ENCODE measurements around the gene COPS3. TPM values are rescaled to one million over a fixed set of nuclear protein-coding genes. Genes with fewer than 3 reads are reported as not detected.

COPS3 gene
- total and polyA plus RNA-seq, 10 donors, result 29.9 to 58.9 (median 44.5) TPM

DNA sequence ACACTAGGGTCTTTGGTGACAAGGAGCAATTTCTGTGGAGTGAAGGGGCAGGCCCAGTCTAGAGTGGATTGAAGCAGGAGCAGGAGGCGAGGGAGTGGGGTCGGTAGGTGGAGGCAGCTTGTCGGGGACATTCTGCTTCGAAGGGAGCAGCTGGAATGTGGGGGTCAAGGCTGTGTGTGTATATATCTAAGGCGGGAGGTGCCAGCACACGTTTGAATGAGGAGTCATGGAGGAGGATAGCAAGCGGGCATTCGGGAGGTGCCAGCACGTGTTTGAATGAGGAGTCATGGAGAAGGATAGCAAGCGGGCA is 39.8 kb upstream of the COPS3 start:
- no peak for TF ChIP-seq POLR2A (IDR thresholded peaks at IDR 0.05)
- TF ChIP-seq POLR2AphosphoS5 (IDR thresholded peaks at IDR 0.05), result no peak
- TF ChIP-seq, protein P1, sequence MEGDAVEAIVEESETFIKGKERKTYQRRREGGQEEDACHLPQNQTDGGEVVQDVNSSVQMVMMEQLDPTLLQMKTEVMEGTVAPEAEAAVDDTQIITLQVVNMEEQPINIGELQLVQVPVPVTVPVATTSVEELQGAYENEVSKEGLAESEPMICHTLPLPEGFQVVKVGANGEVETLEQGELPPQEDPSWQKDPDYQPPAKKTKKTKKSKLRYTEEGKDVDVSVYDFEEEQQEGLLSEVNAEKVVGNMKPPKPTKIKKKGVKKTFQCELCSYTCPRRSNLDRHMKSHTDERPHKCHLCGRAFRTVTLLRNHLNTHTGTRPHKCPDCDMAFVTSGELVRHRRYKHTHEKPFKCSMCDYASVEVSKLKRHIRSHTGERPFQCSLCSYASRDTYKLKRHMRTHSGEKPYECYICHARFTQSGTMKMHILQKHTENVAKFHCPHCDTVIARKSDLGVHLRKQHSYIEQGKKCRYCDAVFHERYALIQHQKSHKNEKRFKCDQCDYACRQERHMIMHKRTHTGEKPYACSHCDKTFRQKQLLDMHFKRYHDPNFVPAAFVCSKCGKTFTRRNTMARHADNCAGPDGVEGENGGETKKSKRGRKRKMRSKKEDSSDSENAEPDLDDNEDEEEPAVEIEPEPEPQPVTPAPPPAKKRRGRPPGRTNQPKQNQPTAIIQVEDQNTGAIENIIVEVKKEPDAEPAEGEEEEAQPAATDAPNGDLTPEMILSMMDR (IDR thresholded peaks at IDR 0.05 in 8 of 11, conservative IDR thresholded peaks at IDR 0.05 in 3 of 11), result no peak
- no peaks in the 10 kb centered on the region for H3K9me3 ChIP-seq
- intact Hi-C loops (cut with DNase I; ENCODE audit: low total_unique reads), result no loop called here
- WGBS, 5 donors, result 86 to 91% (median 90%) methylated on average over 10 of the region's 10 CpGs
- H3K4me3 ChIP-seq, result no peak overlapping the region
- no peak overlapping the region for H3K27ac ChIP-seq
- DNase-seq, result no peak
- no peaks in the 10 kb centered on the region for H3K36me3 ChIP-seq
- no peaks in the 10 kb centered on the region for H3K4me1 ChIP-seq
- no peaks in the 10 kb centered on the region for H3K27me3 ChIP-seq (replicated peaks in 1 of 7)

- Histone ChIP-seq H3K36me3 (no peaks in the 10 kb centered on the region), H3K9me3 (no peaks in the 10 kb centered on the region), H3K4me3 (no peak overlapping the region), H3K27ac (no peak overlapping the region), H3K4me1 (no peaks in the 10 kb centered on the region), H3K27me3 (replicated peaks in 1 of 7) (no peaks in the 10 kb centered on the region)
- DNase-seq, result peak; percentile 46
- intact Hi-C loops (cut with DNase I; ENCODE audit: low total_unique reads), result no loop called here
- TF ChIP-seq, protein P1 (IDR thresholded peaks at IDR 0.05 in 8 of 11, conservative IDR thresholded peaks at IDR 0.05 in 3 of 11), result no peak
- TF ChIP-seq POLR2AphosphoS5 (IDR thresholded peaks at IDR 0.05), result no peak
- TF ChIP-seq POLR2A (IDR thresholded peaks at IDR 0.05), result no peak
- 89 to 95% (median 93%) methylated on average over 16 of the region's 16 CpGs for WGBS, 5 donors
These were observed 39.3 kb upstream of the COPS3 start for GRCh38 chr17:17320188-17320910.

GRCh38 chr17:17315142-17315821 is 34.2 kb upstream of the COPS3 start:
- intact Hi-C loops (cut with DNase I; ENCODE audit: low total_unique reads), result no loop called here
- Histone ChIP-seq H3K4me3 (no peak overlapping the region), H3K27me3 (replicated peaks in 1 of 7) (no peaks in the 10 kb centered on the region), H3K4me1 (peaks cover 0 to 8% (median 0%) of the 10 kb centered on the region in 6 donors), H3K27ac (no peak overlapping the region), H3K36me3 (no peaks in the 10 kb centered on the region), H3K9me3 (no peaks in the 10 kb centered on the region)
- peak; percentile 31 for DNase-seq
- TF ChIP-seq, protein P1 (IDR thresholded peaks at IDR 0.05 in 8 of 11, conservative IDR thresholded peaks at IDR 0.05 in 3 of 11), result no peak
- no peak for TF ChIP-seq POLR2A (IDR thresholded peaks at IDR 0.05)
- TF ChIP-seq POLR2AphosphoS5 (IDR thresholded peaks at IDR 0.05), result no peak
- WGBS, 5 donors, result 78 to 95% (median 94%) methylated on average over 6 of the region's 6 CpGs

DNA sequence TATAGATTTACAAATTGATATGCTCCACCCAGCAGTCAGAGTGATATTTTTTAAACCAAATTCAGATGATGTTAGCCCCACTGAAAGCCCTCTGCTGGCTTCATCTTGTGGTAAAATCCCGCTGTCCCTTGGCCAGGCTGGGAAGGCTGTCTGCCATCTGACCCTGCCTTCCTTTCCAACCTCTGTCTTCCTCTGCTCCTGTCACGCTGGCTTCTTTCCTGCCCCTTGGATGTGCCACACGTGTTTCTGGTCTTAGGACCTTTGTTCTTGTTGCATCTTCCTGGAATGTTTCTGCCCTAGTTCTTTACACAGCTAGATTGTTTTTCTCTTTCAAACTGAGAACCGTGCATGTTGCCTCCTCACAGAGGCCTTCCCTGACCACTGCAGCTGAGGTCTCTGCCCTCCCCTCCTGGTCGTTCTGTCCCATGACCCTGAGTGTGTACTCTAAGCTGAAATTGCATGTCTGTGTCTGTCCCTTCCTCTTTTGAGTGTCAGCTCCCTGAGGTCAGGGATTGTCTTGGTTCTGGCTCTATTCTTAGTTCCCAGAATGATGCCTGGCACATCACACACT is 33.5 kb upstream of the COPS3 start:
- WGBS, 5 donors, result 64 to 80% (median 71%) methylated on average over 5 of the region's 5 CpGs
- Histone ChIP-seq H3K36me3 (no peaks in the 10 kb centered on the region), H3K4me1 (peaks cover 0 to 8% (median 0%) of the 10 kb centered on the region in 6 donors), H3K27me3 (replicated peaks in 1 of 7) (no peaks in the 10 kb centered on the region), H3K4me3 (no peak overlapping the region), H3K27ac (no peak overlapping the region), H3K9me3 (no peaks in the 10 kb centered on the region)
- intact Hi-C loops (cut with DNase I; ENCODE audit: low total_unique reads), result loop anchor here (5.0 kb wide), 1 partner anchor 312 kb away; no protein-coding TSS in a partner anchor
- peak in 1 of 3 donors; percentile 46 for TF ChIP-seq POLR2AphosphoS5 (IDR thresholded peaks at IDR 0.05)
- TF ChIP-seq, protein P1 (IDR thresholded peaks at IDR 0.05 in 8 of 11, conservative IDR thresholded peaks at IDR 0.05 in 3 of 11), result no peak
- peak; percentile 32 for DNase-seq
